Amniotic epithelial cell (primary cell): Measurements from ENCODE around the gene CPAMD8.
"Not testable (repeated sequence)": the region's sequence is repeated elsewhere in the genome, so short reads cannot be mapped to it uniquely, and the experiment has no call there.

ENCODE experiments used
- DNase-seq: peaks from one replicate; pipeline ENCODE4 v3.0.0-alpha.2; 2010; ENCODE audit warnings: low read depth

Gene CPAMD8

DNA sequence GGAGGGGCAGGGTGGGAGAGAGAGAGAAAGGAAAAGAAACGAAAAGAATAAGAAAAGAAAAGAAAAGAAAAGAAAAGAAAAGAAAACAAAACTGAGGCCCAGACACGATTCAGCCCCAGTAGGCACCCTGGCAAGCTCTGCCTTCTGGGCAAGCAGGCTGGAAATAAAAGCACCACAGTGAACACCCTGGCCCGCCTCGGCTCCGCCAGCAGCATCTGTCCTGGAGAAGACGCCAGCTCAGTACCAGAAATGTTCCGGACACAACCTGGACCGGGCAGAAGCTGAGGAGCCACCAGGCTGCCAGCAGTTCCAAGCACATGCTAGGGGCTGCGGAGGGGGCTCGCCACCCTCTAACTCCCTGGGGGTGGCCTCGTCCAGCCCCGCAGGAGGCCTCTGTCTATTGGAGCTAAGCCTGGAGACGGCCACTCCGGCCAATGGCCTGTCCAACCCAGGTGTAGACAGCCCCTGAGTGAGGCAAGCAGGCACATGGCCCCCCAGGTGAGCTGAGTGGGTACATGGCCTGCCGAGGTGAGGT is 11.4 kb upstream of the CPAMD8 start:
- no peak for DNase-seq

DNA sequence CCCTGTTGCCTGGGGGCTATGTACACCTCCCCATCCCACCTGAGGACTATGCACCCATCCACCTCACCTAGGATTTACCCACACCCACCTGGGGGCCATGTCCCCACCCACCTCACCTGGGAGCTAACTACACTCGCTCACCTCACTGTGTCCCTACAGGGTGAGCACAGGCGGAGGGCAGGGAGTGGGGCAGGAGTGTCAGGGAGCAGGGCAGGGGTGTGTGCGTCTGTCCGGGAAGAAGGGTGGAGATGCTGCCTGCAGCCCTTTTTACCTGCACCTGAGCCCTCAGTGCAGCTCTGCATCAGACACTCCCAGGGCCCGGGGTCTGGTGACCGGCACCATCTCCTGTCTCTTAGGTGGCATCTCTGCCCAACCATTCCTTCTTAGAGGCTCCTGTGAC is 10.6 kb upstream of the CPAMD8 start:
- no peak for DNase-seq

DNA sequence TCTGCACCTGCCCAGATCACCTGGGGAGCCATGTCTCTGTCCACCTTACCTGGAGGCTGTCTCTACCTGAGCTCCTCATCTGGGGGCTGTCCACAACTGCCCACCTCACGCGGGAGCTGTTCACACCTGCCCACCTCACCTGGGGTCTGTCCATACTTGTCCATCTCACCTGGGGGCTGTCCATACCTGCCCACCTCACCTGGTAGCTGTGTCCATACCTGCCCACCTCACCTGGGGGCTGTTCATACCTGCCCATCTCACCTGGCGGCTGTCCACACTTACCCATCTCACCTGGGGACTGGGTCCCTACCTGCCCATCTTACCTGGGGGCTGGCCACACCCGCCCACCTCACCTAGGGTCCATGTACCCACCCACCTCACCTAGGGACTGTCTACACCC is 10.0 kb upstream of the CPAMD8 start:
- no peak for DNase-seq

DNA sequence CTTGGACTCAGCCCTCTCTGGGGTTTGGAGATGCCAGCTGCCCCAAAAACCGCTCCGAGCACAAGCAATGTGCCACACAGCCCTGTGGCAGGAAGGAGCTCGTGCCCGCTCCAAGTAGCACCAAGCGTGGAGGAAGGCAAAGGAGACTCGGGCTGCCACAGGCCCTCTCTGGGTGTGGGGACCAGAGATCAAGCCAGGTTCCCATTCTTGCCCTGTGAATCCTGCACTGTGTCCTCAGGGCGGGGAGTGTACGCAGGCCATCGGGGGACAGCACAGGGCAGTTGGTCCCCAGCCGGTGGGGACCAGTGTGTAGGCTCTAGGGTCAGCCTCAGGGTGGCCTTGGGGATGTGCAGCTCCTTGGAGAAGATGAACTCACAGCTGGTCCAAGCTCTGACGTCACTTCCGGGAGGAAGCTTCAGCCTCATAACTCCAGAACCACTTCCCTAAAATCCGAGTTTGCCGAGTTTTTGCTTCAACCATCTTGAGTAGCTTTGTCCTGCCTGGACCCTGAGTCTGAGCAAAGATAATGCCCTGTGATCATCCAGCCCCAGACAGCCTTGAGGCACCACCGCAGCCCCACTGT is 9.3 kb upstream of the CPAMD8 start:
- no peak for DNase-seq

DNA sequence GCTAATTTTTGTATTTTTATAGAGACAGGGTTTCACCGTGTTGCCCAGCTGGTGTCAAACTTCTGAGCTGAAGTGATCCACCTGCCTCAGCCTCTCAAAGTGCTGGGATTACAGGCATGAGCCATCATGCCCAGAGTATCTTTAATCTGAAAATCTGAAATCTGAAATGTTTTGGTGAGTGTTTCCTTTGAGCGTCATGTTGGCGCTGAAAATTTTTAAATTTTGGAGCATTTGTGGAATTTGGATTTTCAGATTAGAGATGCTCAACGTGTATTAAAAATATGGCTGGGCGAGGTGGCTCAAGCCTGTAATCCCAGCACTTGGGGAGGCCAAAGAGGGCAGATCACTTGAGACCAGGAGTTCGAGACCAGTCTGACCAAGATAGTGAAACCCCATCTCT is 5.1 kb upstream of the CPAMD8 start:
- no peak for DNase-seq

DNA sequence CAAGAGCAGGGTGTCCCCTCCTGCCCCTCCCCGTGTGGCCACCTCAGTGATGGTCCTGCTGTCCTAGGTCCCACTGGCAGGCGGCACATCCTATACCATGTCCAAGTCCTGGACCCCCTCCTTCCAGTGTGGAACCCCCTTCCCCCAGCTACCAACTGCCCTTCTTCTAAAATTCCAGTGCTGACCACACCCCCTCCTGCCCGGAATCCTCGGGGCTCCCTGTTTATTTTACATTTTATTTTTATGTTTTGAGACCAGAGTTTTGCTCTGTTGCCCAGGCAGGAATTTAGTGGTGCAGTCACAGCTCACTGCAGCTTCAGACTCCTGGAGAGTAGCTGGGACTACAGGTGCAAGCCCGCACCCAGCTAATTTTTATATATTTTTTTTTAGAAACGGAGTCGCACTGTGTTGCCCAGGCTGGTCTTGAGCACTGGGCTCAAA is 945 bp upstream of the CPAMD8 start:
- no peak for DNase-seq

DNA sequence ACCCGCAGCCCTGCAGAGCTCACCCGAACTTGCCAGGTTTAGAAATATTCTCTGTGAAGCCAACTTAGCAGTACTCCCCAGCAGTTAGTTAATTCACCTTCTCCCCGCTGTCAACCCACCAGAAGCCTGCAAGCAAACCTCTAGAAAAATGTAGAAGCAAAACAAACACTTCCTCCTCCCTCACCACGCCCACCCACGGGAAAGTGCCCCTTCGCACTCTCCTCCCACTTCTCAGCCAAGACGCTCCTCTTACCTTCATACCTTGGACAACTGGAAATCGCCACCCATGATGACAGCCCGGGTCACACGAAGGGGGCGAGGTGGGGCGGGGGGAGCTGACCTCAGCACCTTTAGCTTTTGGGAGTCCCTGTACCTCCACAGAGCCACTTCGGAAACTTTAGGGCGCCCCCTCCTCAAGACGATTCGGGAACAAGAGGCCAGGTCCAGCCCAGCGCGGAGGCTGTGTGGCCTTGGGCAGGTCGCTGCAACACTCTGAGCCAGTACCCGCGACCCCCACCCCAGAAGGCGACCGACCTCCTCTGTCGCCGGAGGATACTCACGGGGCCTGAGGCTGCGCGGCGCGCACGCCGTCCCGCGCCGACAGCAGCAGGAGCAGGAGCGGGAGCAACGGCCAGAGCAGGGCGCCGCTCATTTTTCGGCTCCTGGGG is 485 bp downstream of the CPAMD8 start:
- no peak for DNase-seq

DNA sequence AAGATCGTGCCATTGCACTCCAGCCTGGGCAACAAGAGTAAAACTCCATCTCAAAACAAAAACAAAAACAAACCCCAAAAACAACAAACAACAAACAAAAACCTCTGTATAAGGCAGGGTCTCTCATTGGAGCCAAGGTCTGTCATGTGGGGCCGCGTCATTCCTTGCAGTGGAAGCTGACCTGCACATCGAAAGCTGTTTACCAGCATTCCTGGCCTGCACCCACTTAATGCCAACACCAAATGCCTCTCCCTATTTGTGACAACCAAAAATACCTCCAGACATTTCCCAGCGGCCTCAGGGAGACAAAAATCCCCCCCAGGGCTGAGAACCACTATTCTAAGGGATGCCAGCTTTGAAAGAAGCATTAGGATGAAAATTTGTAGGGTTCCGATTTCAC is 1.2 kb downstream of the CPAMD8 start:
- DNase-seq, result no peak

DNA sequence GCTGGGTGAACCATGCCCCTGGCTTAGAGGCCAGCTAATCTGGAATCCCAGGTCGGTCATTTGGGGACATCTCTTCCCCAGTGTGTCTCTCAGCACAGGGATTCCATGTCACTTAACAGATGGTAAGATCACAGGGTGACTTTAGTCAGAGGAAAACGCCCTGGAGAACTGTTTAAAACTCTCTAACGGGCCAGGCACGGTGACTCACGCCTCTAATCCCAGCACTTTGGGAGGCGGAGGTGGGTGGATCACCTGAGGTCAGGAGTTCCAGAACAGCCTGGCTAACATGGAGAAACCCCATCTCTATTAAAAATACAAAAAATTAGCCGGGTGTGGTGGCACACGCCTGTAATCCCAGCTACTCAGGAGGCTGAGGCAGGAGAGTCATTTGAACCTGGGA is 1.7 kb downstream of the CPAMD8 start:
- not testable (repeated sequence) for DNase-seq

DNA sequence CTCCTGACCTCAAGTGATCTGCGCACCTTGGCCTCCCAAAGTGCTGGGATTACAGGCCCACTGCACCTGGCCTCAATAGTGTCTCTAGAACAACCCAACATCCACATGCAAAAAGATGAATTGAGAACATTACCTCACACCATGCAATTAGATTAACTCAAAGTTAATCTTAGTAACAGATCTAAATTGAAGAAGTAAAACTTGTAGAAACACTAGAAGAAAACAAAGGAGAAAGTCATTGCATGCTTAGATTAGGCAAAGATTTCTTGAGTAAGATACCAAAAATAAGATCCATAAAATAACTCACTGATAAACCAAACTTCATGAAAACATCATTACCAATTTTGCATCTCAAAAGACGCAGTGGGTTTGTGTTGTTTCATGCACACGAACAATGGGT is 2.8 kb downstream of the CPAMD8 start:
- no peak for DNase-seq

DNA sequence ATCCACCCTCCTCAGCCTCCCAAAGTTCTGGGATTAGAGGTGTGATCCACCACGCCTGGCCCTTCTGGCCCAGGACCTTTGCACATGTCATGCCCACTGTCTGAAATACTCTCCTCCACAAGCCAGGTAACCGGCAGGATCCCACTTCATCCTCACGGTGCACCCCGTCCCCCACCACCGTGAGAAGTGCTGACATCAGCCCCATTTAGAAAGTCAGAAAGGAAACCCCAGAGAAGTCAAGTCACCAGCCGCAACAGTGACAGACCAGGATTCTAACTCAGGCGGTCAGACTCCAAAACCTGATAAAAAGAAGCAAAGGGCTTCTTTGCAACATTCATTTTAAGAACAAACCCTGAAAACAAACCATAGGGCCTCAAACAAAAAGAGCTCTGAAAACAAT is 3.9 kb downstream of the CPAMD8 start:
- no peak for DNase-seq

DNA sequence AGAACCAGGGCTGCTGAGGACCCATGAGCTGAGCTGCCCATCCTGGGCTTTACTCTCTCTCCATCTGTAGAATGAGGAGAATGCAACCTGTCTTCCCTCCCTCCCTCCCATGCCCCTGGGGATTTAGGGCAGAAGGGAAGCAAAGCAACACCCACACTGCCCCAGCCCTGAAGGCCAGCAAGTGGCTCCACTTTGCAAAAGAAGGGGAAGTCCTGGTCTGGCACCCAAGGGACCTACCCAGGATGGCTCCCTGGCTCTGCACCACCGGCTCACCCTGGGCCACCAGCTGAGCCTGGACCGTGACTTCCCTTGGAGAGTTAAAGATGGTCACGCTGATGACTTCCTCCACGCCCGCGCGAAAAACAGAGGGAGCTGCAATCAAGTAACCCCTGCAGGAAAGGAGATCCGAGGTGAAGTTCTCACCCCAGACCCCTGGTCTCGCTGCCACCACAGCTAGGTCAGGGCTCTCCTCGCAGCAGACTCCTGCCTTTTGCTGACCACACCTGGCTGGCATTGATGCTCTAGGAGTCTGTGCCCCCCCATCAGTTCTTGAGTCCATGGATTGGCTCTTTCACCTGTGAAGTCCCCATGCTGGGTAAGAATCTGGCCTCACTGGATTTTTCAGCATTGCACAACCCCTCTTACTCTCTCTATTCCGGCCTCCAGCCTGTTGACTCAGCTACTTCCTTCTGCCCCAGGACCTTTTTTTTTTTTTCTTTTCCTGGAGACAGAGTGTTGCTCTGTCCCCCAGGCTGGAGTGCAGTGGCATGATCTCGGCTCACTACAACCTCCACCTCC is 4.6 kb downstream of the CPAMD8 start:
- DNase-seq, result peak; percentile 54

DNA sequence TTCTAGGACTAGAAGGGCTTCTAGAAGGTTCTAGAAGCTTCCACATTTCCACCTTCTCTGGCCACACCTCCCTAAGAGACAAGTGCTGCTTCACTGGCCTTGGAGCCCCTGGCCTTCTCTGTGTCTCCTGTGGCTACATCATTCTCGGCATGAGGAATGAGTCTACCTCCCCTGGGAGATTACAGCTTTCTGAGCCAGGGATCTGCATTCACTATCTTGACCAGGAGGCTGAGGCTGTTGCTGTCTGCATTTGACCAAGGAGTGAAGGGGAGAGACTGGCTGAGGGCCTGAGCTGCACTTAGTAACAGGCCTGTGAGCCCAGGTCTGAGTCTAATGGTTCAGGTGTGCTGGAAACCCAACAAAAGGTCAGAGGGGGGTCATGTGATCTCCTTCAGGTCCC is 5.3 kb downstream of the CPAMD8 start:
- DNase-seq, result no peak

DNA sequence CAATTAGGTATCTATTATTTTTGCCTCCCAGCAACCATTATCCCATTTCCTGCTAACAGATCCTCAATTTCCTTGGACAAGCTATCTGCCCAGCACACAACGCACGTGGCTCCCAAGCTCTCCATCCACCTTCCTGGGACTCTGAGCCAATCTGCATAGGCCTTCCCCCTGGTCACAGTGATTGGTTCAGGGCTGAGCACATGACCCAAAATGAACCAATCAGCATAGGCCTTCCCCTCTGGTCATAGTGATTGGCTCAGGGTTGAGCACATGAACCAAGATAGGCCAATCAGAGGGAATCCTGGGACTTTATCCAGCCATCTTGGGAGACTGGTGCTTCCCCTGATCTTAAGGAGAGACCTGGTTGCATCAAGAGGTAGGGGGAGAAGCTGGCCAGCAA is 5.8 kb downstream of the CPAMD8 start:
- DNase-seq, result no peak

DNA sequence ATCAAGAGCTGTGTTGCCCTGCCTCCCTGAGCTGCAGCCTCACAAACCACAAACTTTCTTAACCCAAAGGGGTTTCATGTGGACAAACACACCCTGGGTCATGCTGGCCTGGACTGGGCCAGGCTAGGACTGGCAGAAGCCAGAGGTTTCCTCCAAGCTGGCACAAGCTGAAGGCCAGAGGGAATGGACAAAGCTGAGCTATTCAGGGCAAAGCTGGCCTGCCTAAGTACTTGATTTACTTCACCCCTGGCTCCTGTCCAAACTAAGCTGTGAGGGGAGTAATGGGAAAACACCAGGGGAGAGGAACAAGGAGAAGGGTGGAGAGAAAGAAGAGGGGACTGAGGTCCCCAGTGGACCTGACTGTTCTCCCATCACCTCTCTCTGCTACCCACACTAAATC is 6.2 kb downstream of the CPAMD8 start:
- DNase-seq, result no peak

DNA sequence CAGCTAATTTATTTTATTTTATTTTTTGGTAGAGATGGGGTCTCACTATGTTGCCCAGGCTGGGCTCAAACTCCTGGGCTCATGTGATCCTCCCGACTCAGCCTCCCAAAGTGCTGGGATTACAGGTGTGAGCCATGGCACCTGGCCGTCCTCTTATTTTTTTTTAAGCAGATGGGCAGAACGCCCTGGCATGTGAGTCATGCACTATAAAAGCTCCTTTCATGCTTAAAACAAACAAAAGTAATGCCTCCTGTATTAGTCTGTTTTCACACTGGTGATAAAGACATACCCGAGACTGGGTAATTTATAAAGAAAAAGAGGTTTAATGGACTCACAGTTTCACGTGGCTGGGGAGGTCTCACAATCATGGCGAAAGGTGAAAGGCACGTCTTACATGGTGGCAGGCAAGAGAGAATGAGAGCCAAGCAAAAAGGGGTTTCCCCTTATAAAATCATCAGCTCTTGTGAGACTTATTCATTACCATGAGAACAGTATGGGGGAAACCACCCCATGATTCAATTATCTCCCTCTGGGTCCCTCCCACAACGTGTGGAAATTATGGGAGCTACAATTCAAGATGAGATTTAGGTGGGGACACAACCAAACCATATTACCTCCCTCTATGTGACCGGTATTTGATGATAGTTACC is 12.3 kb downstream of the CPAMD8 start:
- not testable (repeated sequence) for DNase-seq

DNA sequence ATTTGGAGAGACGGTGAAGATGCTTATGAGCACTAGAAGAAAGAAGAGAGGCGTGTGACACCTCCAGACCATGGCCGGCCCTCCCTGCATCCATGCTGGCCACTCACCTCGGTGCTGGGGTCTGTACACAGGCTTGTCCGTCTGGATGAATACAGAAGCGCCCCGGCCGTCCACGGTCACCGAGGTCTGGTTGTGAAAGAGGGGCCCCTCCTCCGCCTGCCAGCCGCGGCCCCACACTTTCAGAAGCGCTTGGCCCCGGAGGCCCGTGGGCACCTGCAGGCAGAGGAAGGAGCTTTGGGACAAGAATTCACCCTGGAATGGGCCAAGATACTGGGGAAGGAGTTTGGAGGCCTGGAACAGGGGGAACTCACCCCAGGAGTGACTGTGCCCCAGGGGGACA is 15.1 kb downstream of the CPAMD8 start:
- DNase-seq, result no peak

DNA sequence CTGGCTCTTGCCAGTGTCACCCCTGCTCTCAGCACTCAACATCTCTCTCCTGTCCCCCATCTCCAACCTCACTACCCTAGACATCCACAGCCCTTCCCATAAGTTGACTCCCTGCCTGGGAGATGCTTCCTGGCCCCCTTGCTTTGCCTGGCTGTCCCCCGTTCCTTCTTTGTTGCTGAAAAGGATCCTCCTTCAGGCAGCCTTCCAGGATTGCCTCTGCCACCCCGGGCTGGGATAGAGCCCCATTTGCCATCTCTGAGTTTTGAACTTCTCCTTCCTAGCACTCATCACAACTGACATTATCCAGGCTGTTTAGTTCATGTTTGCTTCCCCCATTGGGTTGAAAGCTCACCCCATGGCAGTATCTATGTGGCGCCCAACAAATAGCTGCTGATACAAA is 20.0 kb downstream of the CPAMD8 start:
- no peak for DNase-seq

DNA sequence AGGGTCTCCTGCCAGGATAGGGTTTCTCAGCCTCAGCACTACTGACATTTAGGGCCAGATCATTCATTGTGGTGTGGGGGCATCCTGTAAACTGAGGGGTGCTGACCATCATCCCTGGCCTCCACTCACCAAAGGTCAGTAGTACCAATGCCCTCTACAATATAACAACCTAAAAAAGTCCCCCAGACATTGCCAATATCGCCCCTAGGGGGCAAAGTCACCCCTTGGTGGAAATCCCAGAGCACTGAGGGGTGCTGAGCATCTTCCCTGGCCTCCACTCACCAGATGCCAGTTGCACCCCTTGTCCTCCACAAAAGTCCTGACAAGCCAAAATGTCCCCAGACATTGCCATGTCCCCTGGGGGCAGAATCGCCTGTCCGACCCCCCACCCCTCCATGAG is 21.6 kb downstream of the CPAMD8 start:
- DNase-seq, result no peak

DNA sequence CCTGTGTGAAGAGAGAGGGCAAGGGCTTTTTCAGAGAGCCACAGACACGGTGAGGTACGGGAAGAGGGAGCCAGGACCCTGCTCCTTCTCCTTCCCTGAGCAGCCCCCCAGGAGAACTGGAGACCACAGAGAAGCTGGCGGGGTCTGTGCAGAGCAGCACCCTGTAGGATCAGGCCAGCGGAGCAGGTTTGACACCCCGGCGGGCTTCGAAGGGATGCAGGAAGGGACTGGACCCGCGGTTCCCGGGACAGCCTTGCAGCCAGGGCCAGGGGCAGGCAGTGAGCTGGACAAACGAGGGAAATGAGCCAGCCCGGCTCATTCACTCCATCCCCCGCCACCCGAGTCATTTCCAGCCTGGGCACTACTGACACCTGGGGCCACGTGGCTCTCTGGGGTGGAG is 22.2 kb downstream of the CPAMD8 start:
- no peak for DNase-seq

DNA sequence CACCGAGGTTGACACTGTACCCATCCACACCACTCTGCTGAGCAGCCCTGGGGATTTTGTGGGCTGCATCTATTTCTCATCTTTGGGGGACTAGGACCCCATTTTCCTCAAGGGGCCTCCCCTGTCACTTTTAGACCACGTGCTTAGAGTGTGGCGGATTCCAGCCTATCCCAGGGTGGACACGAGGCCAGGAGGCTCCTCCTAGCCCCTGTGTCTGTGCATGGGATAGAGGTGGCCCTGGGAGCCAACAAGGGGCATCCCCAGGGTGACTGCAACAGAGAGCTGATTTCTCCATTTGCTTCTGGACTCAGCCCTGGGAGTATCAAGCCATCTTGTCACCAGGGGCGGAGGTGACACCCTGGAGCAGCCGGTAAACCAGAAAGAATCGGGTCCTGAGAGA is 24.2 kb downstream of the CPAMD8 start:
- DNase-seq, result no peak

DNA sequence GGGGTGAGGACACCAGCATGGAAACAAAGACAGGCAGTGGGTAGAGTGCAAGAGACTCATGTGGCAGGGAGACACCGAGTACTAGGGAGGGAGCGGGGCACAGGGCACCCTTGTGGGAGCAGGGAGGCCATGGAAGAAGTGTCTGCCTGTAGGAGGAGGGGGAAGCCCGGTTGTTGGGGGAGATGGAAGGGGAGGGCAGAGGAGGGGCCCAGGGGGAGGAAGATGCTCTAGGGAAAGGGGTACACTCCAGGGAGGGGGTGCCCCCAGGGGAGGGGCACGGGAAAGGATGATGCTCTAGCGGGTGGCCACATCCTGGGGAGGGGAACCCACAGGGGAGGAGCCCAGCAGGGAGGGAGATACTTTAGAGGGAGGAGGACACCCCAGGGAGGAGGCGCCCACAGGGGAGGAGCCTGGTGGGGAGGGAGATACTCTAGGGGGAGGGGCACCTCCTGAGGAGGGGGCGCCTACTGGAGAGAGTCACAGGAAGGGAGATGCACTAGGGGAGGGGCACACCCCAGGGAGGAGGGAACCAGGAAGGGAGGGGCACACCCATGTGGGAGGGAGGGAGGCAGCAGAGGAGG is 24.9 kb downstream of the CPAMD8 start:
- no peak for DNase-seq
